ENCODE data around the gene DOCK2. TPM values are rescaled to one million over a fixed set of nuclear protein-coding genes. Genes with fewer than 3 reads are reported as not detected.

DOCK2 gene
- total and polyA plus RNA-seq, 2 donors (not counting 3 experiments of a cell fraction or from before 2014, with no cell fraction given) = 0.62 to 4.8 TPM

GRCh38 chr5:169978714-169979113 is 341.6 kb downstream of the DOCK2 start:
- peak overlapping the region; percentile 97 for H3K27ac ChIP-seq (ENCODE audit: insufficient read depth, low read depth, low read length)

DNA sequence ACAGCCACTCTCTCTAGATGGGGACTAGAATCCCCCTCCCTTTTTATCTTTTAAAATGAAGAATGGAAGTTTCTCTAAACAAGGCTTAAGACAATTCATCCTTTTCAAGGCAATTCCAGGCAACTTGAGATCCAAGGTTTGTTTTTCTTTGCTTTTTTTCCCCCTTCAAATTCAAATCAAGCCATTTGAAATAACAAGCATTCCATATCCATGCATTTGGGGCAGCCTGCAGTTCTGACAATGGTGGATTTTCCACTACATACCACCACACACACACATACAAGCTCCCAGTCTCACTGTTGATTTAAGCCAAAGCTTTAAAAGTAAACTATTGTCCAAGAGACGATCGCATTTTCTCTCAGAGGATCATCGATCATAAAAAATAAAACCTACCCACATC is 342.8 kb downstream of the DOCK2 start:
- dilution Hi-C loops (cut with MboI; ENCODE audit: extremely low pct_ligation_motif_present, low sequenced_read_pairs) (no loop called here), intact Hi-C loops (cut with micrococcal nuclease) (loop anchor here (1.0 to 2.0 kb wide), 9 partner anchors 34 to 396 kb away; no protein-coding TSS in a partner anchor)
- H3K27ac ChIP-seq (ENCODE audit: insufficient read depth, low read depth, low read length) = peak overlapping the region; percentile 97
- H3K9me1 ChIP-seq (replicated peaks; ENCODE audit: control insufficient read depth, extremely low read depth, insufficient read depth, low read length) = no peaks in the 10 kb centered on the region
- peak; percentile 15 for FAIRE-seq
- H3K9ac ChIP-seq (replicated peaks; ENCODE audit: extremely low read depth, insufficient read depth, low read length) = peak overlapping the region; percentile 97
- peak overlapping the region; percentile 62 for H2AFZ ChIP-seq (ENCODE audit: low read depth, low read length)
- peaks cover 46% of the 10 kb centered on the region for H3K4me1 ChIP-seq (ENCODE audit: control insufficient read depth, extremely low read depth, insufficient read depth, low read length)
- no peaks in the 10 kb centered on the region for H3K36me3 ChIP-seq (ENCODE audit: control insufficient read depth in 2 of 2, extremely low read depth in 1 of 2, insufficient read depth in 2 of 2, low read length in 2 of 2)
- H3K79me2 ChIP-seq (ENCODE audit: control insufficient read depth, insufficient read depth, low read length) = peaks cover 53% of the 10 kb centered on the region
- H3K27me3 ChIP-seq (ENCODE audit: control insufficient read depth in 2 of 2, insufficient read depth in 2 of 2, low read length in 2 of 2) = no peaks in the 10 kb centered on the region
- ChIA-PET POLR2A (interaction anchor here (0.7 to 1.5 kb wide), 3 partner anchors 9 to 91 kb away, joined by 3 to 6 read pairs (median 3); no protein-coding TSS in a partner anchor), CTCF (interaction anchor here (0.5 to 3.2 kb wide), 95 partner anchors 8 to 1480 kb away, joined by 3 to 180 read pairs (median 6); partner anchors contain the start of genes DOCK2 and SPDL1)
- no peaks in the 10 kb centered on the region for H3K9me3 ChIP-seq (replicated peaks; ENCODE audit: control insufficient read depth, insufficient read depth, low read length)
- no peak for TF ChIP-seq MYC (IDR thresholded peaks at IDR 0.05; ENCODE audit: low read depth, low read length)
- TF ChIP-seq FOS (IDR thresholded peaks at IDR 0.05; ENCODE audit: borderline replicate concordance, insufficient read depth, low read length) = no peak
- TF ChIP-seq EZH2 (IDR thresholded peaks at IDR 0.05; ENCODE audit: borderline replicate concordance, low read depth, low read length, severe bottlenecking) = no peak
- no peak for TF ChIP-seq GATA2 (IDR thresholded peaks at IDR 0.05; ENCODE audit: insufficient read depth, insufficient read length, low read depth, low read length)
- TF ChIP-seq, protein P1, sequence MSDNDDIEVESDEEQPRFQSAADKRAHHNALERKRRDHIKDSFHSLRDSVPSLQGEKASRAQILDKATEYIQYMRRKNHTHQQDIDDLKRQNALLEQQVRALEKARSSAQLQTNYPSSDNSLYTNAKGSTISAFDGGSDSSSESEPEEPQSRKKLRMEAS (IDR thresholded peaks at IDR 0.05; ENCODE audit: insufficient read depth, insufficient read length) = no peak
- no peak for TF ChIP-seq JUN (IDR thresholded peaks at IDR 0.05; ENCODE audit: borderline replicate concordance, insufficient read depth, insufficient read length, low read depth)
- no peak for TF ChIP-seq POLR2A (IDR thresholded peaks at IDR 0.05; ENCODE audit: low read depth, low read length)
- DNase-seq (ENCODE audit: low read depth, low spot score) = no peak
- H4K20me1 ChIP-seq (replicated peaks; ENCODE audit: control insufficient read depth, extremely low read depth, insufficient read depth, low read length) = no peaks in the 10 kb centered on the region
- BruUV-seq (replicated peaks) = TSS peak; percentile 54
- peak overlapping the region; percentile 99 for H3K4me2 ChIP-seq (ENCODE audit: insufficient read depth, low read length)
- peak overlapping the region; percentile 47 to 99 (median 97) for H3K4me3 ChIP-seq (replicated peaks in 1 of 3; ENCODE audit: insufficient read depth in 1 of 3, low read depth in 1 of 3, low read length in 3 of 3)

More at GRCh38 chr5:169978714-169979113, 341.6 kb downstream of the DOCK2 start:
- Histone ChIP-seq H3K79me2 (ENCODE audit: control insufficient read depth, insufficient read depth, low read length) (peaks cover 64% of the 10 kb centered on the region), H3K9ac (replicated peaks; ENCODE audit: extremely low read depth, insufficient read depth, low read length) (peak overlapping the region; percentile 97), H3K4me2 (ENCODE audit: insufficient read depth, low read length) (peak overlapping the region; percentile 99), H3K36me3 (ENCODE audit: control insufficient read depth in 2 of 2, extremely low read depth in 1 of 2, insufficient read depth in 2 of 2, low read length in 2 of 2) (no peaks in the 10 kb centered on the region), H3K27me3 (ENCODE audit: control insufficient read depth in 2 of 2, insufficient read depth in 2 of 2, low read length in 2 of 2) (no peaks in the 10 kb centered on the region), H3K9me1 (replicated peaks; ENCODE audit: control insufficient read depth, extremely low read depth, insufficient read depth, low read length) (no peaks in the 10 kb centered on the region), H3K4me1 (ENCODE audit: control insufficient read depth, extremely low read depth, insufficient read depth, low read length) (peaks cover 58% of the 10 kb centered on the region), H3K9me3 (replicated peaks; ENCODE audit: control insufficient read depth, insufficient read depth, low read length) (no peaks in the 10 kb centered on the region), H4K20me1 (replicated peaks; ENCODE audit: control insufficient read depth, extremely low read depth, insufficient read depth, low read length) (no peaks in the 10 kb centered on the region), H3K4me3 (replicated peaks in 1 of 3; ENCODE audit: insufficient read depth in 1 of 3, low read depth in 1 of 3, low read length in 3 of 3) (peak overlapping the region; percentile 47 to 99 (median 97)), H2AFZ (ENCODE audit: low read depth, low read length) (no peak overlapping the region)
- POLR2A ChIA-PET = no interaction called here
- dilution Hi-C loops (cut with MboI; ENCODE audit: extremely low pct_ligation_motif_present, low sequenced_read_pairs) = no loop called here
- BruUV-seq (replicated peaks) = no TSS peak
- DNase-seq (ENCODE audit: low read depth, low spot score) (no peak), FAIRE-seq (no peak)
- TF ChIP-seq POLR2A (IDR thresholded peaks at IDR 0.05; ENCODE audit: low read depth, low read length) (peak; percentile 27), MYC (IDR thresholded peaks at IDR 0.05; ENCODE audit: low read depth, low read length) (no peak)
- CTCF ChIA-PET = interaction anchor here (0.6 to 3.2 kb wide), 6 partner anchors 11 to 277 kb away, joined by 3 to 180 read pairs (median 36); no protein-coding TSS in a partner anchor
- intact Hi-C loops (cut with micrococcal nuclease) = no loop called here
